C4-2B (cell line): Measurements from ENCODE around the gene LRRC41.

Source experiments
- CTCF ChIP-seq: fragments of 450-650 bp; conservative IDR thresholded peaks from 2 replicates; pipeline ENCODE4 v1.5.1; 2017; ENCODE audit warnings: mild to moderate bottlenecking
- ZFX ChIP-seq: fragments of 450-650 bp; IDR thresholded peaks from 2 replicates; pipeline ENCODE4 v1.6.1; 2017

DNA sequence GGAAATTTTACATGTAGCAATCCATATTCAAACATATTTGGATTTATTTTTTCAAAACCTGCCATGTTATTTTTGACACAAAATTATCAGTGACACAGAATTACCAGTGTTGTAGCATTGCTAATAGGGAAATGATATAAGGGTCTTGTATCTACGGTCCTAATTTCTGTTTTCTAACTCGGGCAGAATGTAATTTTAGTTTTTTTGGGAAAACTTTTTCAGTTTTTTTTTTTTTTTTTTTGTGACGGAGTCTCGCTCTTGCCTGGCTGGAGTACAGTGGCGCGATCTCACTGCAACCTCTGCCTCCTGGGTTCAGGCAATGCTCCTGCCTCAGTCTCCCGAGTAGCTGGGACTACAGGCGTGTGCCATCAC is 2.7 kb upstream of the LRRC41 start:
- TF ChIP-seq CTCF (no peak), ZFX (no peak)
